NT2/D1 (cell line): Measurements from ENCODE around the gene RAPGEF4.

Experiments
- SUZ12 ChIP-seq: IDR thresholded peaks from 2 replicates; pipeline ENCODE4 v1.6.1; 2011; ENCODE audit not compliant: insufficient read length, insufficient read depth; ENCODE audit errors: extremely low read depth
- YY1 ChIP-seq: IDR thresholded peaks from 2 replicates; pipeline ENCODE4 v1.6.1; 2011; ENCODE audit not compliant: insufficient read length, insufficient read depth
- ZNF274 ChIP-seq: IDR thresholded peaks from 2 replicates; pipeline ENCODE4 v1.6.1; 2011; ENCODE audit warnings: mild to moderate bottlenecking, low read depth, low read length

DNA sequence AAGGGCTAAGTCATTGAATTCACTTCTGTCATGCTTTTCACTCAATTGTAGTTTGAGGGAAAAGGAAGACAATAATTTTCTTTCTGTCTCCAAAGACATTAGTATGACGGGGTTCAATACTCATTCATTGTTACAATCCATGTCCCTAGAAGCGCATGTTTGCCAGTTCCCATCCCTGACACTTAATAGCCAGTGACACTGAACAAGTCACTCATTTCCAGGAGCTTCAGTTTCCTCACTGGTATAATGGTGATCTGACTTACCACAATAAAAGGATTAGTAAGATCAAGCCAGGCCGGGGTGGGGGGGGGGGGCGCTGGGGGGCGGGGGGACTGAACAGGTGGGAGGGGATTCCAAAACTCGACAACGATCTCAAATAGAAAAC lies 195.2 kb downstream of the RAPGEF4 start:
- TF ChIP-seq SUZ12 (no peak), YY1 (no peak), ZNF274 (no peak)
